Thyroid gland (tissue), 4 donors: ENCODE data around the gene RNPEP. TPM values are rescaled to one million over a fixed set of nuclear protein-coding genes. Genes with fewer than 3 reads are reported as not detected.
A peak's percentile ranks its signal among the peaks of the same experiment; 100 is the strongest.

Experiments used
- DNase-seq, 2 donors: peaks; one replicate each; pipeline ENCODE4 v3.0.0-alpha.2; 2019
- H3K27ac ChIP-seq, 3 donors: fragments of 200-600 bp; sonication (generic); 1 replicate in 2 of 3; 2 replicates in 1 of 3; pipeline ENCODE4 v1.5.1; 2016 to 2019; ENCODE audit warnings: mild to moderate bottlenecking in 1 of 3, moderate library complexity in 1 of 3
- H3K27me3 ChIP-seq: fragments of 200-600 bp; sonication (generic); one replicate; pipeline ENCODE4 v1.5.1; 2019
- H3K36me3 ChIP-seq, 2 donors: fragments of 200-600 bp; sonication (generic); one replicate each; pipeline ENCODE4 v1.5.1; 2016 to 2019
- H3K4me1 ChIP-seq, 2 donors: fragments of 200-600 bp; sonication (generic); one replicate each; pipeline ENCODE4 v1.5.1; 2017 to 2019
- H3K4me3 ChIP-seq, 3 donors: fragments of 200-600 bp; sonication (generic); replicated peaks in 1 of 3; 1 replicate in 2 of 3; 2 replicates in 1 of 3; pipeline ENCODE4 v1.5.1; 2016; ENCODE audit warnings: mild to moderate bottlenecking in 1 of 3
- H3K9me3 ChIP-seq: fragments of 200-600 bp; sonication (generic); one replicate; pipeline ENCODE4 v1.5.1; 2017
- POLR2A ChIP-seq, 2 donors: fragments of 450-650 bp; IDR thresholded peaks; one replicate each; pipeline ENCODE4 v1.6.1; 2017; ENCODE audit warnings: antibody characterized with exemption in 2 of 2, mild to moderate bottlenecking in 2 of 2, moderate library complexity in 1 of 2
- WGBS, 2 donors: methylation state at CpG; one replicate each; pipeline ENCODE4 v1.1.5; 2017; 5-methylcytosine and 5-hydroxymethylcytosine counted together
- intact Hi-C: fragments of 100-400 bp; cut with DNase I; formaldehyde crosslinking; loops from one replicate; pipeline ENCODE4 v1.15.1; 2023
- total RNA-seq, 4 donors: library from RNA; depleted of rRNA; stranded (reverse); fragments of >200 nt; gene quantifications; one replicate each; pipeline ENCODE4 v1.2.3, GENCODE V29; 2016
- TF ChIP-seq, protein P1 (sequence below), 6 experiments: fragments of 200-600 bp in 3 of 6; fragments of 450-650 bp in 3 of 6; sonication (generic) in 3 of 6; IDR thresholded peaks; one replicate each; pipeline ENCODE4 v1.5.1; 2016 to 2019; ENCODE audit warnings: antibody characterized with exemption in 6 of 6, mild to moderate bottlenecking in 2 of 6, inconsistent platforms in 1 of 6, moderate library complexity in 1 of 6

RNPEP gene
- total RNA-seq, 4 donors from 2014 or later: 61.4 to 98.1 (median 85.7) TPM

GRCh38 chr1:202029171-202029665 lies 46.8 kb downstream of the RNPEP start:
- TF ChIP-seq, protein P1, sequence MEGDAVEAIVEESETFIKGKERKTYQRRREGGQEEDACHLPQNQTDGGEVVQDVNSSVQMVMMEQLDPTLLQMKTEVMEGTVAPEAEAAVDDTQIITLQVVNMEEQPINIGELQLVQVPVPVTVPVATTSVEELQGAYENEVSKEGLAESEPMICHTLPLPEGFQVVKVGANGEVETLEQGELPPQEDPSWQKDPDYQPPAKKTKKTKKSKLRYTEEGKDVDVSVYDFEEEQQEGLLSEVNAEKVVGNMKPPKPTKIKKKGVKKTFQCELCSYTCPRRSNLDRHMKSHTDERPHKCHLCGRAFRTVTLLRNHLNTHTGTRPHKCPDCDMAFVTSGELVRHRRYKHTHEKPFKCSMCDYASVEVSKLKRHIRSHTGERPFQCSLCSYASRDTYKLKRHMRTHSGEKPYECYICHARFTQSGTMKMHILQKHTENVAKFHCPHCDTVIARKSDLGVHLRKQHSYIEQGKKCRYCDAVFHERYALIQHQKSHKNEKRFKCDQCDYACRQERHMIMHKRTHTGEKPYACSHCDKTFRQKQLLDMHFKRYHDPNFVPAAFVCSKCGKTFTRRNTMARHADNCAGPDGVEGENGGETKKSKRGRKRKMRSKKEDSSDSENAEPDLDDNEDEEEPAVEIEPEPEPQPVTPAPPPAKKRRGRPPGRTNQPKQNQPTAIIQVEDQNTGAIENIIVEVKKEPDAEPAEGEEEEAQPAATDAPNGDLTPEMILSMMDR (IDR thresholded peaks at IDR 0.05): no peak
- no peak for TF ChIP-seq POLR2A (IDR thresholded peaks at IDR 0.05)
- DNase-seq: no peak
- 83 to 84% methylated on average over 5 of the region's 5 CpGs for WGBS, 2 donors
- no peak overlapping the region for H3K4me3 ChIP-seq
- intact Hi-C loops: no loop called here
- peaks cover 0 to 1% of the 10 kb centered on the region in 2 donors for H3K4me1 ChIP-seq
- no peaks in the 10 kb centered on the region for H3K9me3 ChIP-seq
- no peaks in the 10 kb centered on the region for H3K27me3 ChIP-seq
- no peak overlapping the region for H3K27ac ChIP-seq
- no peaks in the 10 kb centered on the region for H3K36me3 ChIP-seq

GRCh38 chr1:202029727-202030126 lies 47.3 kb downstream of the RNPEP start:
- intact Hi-C loops: no loop called here
- DNase-seq: no peak
- Histone ChIP-seq H3K36me3 (no peaks in the 10 kb centered on the region), H3K4me1 (peaks cover 4 to 6% of the 10 kb centered on the region in 2 donors), H3K27ac (no peak overlapping the region), H3K27me3 (no peaks in the 10 kb centered on the region), H3K9me3 (no peaks in the 10 kb centered on the region), H3K4me3 (no peak overlapping the region)
- WGBS, 2 donors: 87 to 93% methylated on average over 2 of the region's 2 CpGs
- no peak for TF ChIP-seq POLR2A (IDR thresholded peaks at IDR 0.05)
- TF ChIP-seq, protein P1 (IDR thresholded peaks at IDR 0.05): no peak

- WGBS, 2 donors: 87 to 92% methylated on average over 4 of the region's 4 CpGs
- Histone ChIP-seq H3K9me3 (no peaks in the 10 kb centered on the region), H3K27ac (no peak overlapping the region), H3K36me3 (no peaks in the 10 kb centered on the region), H3K4me1 (peaks cover 10 to 11% of the 10 kb centered on the region in 2 donors), H3K4me3 (no peak overlapping the region), H3K27me3 (no peaks in the 10 kb centered on the region)
- TF ChIP-seq POLR2A (IDR thresholded peaks at IDR 0.05): no peak
- TF ChIP-seq, protein P1 (IDR thresholded peaks at IDR 0.05): no peak
- no peak for DNase-seq
- intact Hi-C loops: no loop called here
Measured at GRCh38 chr1:202031796-202032195, 49.3 kb downstream of the RNPEP start.

- Histone ChIP-seq H3K4me1 (peaks cover 10 to 11% of the 10 kb centered on the region in 2 donors), H3K27ac (peak overlapping the region in 1 of 3 donors; percentile 41), H3K9me3 (no peaks in the 10 kb centered on the region), H3K27me3 (no peaks in the 10 kb centered on the region), H3K36me3 (no peaks in the 10 kb centered on the region), H3K4me3 (no peak overlapping the region)
- DNase-seq: no peak
- WGBS, 2 donors: 79 to 86% methylated on average over 4 to 7 of the region's 7 CpGs
- TF ChIP-seq POLR2A (IDR thresholded peaks at IDR 0.05): no peak
- TF ChIP-seq, protein P1 (IDR thresholded peaks at IDR 0.05): no peak
- intact Hi-C loops: no loop called here
Measured at GRCh38 chr1:202034149-202034682, 51.8 kb downstream of the RNPEP start.

DNA sequence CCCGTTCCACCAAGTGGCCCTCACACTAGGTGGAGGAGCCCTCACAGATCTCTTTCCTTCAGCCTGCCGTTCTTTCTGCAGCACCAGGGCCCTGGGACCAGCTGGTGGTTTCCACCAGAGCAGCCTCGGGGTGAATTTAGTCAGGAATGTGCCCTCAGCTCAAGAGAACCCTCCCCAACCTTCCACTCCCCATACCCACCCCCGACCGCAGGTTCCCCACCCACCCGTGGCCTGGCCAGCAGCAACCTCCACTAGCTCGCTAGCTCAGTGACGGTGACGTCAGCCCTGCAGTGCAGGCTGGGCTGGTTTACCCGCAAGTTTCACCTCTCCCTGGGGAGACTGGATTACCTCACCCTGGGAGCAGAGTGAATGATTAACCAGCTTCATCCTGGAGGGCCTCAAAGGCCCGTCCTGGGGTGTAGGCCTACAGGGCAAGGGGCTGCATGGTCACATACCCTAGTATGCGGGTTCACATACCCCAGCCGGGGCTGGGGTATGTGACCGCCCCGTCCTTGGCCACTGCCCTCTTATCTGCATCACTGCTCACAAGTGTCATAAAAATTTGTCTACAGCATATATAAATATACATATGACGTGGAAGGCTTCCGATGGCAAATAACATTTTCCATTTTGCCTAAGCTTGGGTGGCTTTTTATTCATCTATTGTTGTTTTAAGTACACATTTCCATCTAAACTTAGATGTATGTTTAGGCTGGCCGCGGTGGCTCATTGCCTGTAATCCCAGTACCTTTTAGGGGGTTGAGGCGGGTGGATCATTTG lies 52.4 kb downstream of the RNPEP start:
- peak; percentile 86 to 87 for DNase-seq
- intact Hi-C loops: no loop called here
- Histone ChIP-seq H3K4me3 (no peak overlapping the region), H3K36me3 (no peaks in the 10 kb centered on the region), H3K27ac (peak overlapping the region in 1 of 3 donors; percentile 41), H3K27me3 (no peaks in the 10 kb centered on the region), H3K9me3 (no peaks in the 10 kb centered on the region), H3K4me1 (peaks cover 10 to 11% of the 10 kb centered on the region in 2 donors)
- WGBS, 2 donors: 50 to 51% methylated on average over 17 to 18 of the region's 20 CpGs
- no peak for TF ChIP-seq POLR2A (IDR thresholded peaks at IDR 0.05)
- TF ChIP-seq, protein P1 (IDR thresholded peaks at IDR 0.05): no peak
